IMR-90 (cell line): ENCODE results near the gene XYLB. TPM values are rescaled to one million over a fixed set of nuclear protein-coding genes. Genes with fewer than 3 reads are reported as not detected.

Experiments
- ATAC-seq: fragments of 200-7000 bp; cut with Tn5 transposase; 2 replicates; pipeline ENCODE4 v1.9.1; 2020; ENCODE audit warnings: low read depth, mild to moderate bottlenecking, moderate library complexity
- BruUV-seq: library from RNA; stranded (reverse); fragments of 400-500 nt; replicated peaks from 2 replicates; lab custom pipeline; 2021; lab: Mats Ljungman, UMichigan
- CTCF ChIA-PET: fragments of 300-600 bp; formaldehyde crosslinking; extraction: SDS; loops from one replicate; lab custom pipeline; 2021; ENCODE audit warnings: antibody characterized with exemption; lab: Yijun Ruan, JAX
- POLR2A ChIA-PET: fragments of 300-600 bp; sonication (Branson Sonifier 250); formaldehyde crosslinking; loops from one replicate; lab custom pipeline; 2022; ENCODE audit warnings: antibody characterized with exemption; ENCODE audit not compliant: unreplicated experiment; lab: Charles Lee
- DNase-seq: peaks from one replicate; pipeline ENCODE4 v3.0.0; 2013
- H2AFZ ChIP-seq: replicated peaks from 2 replicates; pipeline ENCODE3; 2013; ENCODE audit warnings: low read length, mild to moderate bottlenecking; ENCODE audit not compliant: poor library complexity
- H2AK5ac ChIP-seq: 2 replicates; pipeline ENCODE4 v1.6.1; 2013; ENCODE audit warnings: low read depth, low read length, inconsistent platforms
- H2AK9ac ChIP-seq: replicated peaks from 2 replicates; pipeline ENCODE3; 2013; ENCODE audit warnings: mild to moderate bottlenecking, low read depth, low read length, moderate library complexity; ENCODE audit not compliant: poor library complexity
- H2BK120ac ChIP-seq: 2 replicates; pipeline ENCODE4 v1.6.1; 2013; ENCODE audit warnings: low read depth, low read length, inconsistent platforms
- H2BK15ac ChIP-seq: 3 replicates; pipeline ENCODE4 v1.6.1; 2013; ENCODE audit warnings: low read depth, low read length, inconsistent platforms
- H2BK20ac ChIP-seq: 2 replicates; pipeline ENCODE4 v1.6.1; 2013; ENCODE audit warnings: low read depth, mild to moderate bottlenecking, inconsistent platforms, low read length, moderate library complexity
- H2BK5ac ChIP-seq: 2 replicates; pipeline ENCODE4 v1.6.1; 2013; ENCODE audit warnings: mild to moderate bottlenecking, low read depth, low read length, inconsistent platforms; ENCODE audit not compliant: poor library complexity, severe bottlenecking
- H3K14ac ChIP-seq: replicated peaks from 2 replicates; pipeline ENCODE4 v1.6.1; 2013; ENCODE audit warnings: low read depth, low read length, inconsistent platforms
- H3K18ac ChIP-seq: 2 replicates; pipeline ENCODE4 v1.6.1; 2013; ENCODE audit warnings: low read depth, low read length, control low read depth
- H3K23ac ChIP-seq: 2 replicates; pipeline ENCODE4 v1.6.1; 2013; ENCODE audit warnings: low read depth, low read length, inconsistent platforms
- H3K27ac ChIP-seq: 2 replicates; pipeline ENCODE4 v1.5.1; 2013; ENCODE audit warnings: mild to moderate bottlenecking, control low read depth, low read length; ENCODE audit not compliant: insufficient read depth
- H3K27me3 ChIP-seq: 2 replicates; pipeline ENCODE4 v1.6.1; 2013; ENCODE audit warnings: low read length; ENCODE audit not compliant: control insufficient read depth, insufficient read depth
- H3K36me3 ChIP-seq: 2 replicates; pipeline ENCODE4 v1.6.1; 2013; ENCODE audit warnings: low read length, mixed read lengths; ENCODE audit not compliant: control insufficient read depth, insufficient read depth
- H3K4ac ChIP-seq: 2 replicates; pipeline ENCODE4 v1.6.1; 2013; ENCODE audit warnings: low read depth, low read length, inconsistent platforms
- H3K4me1 ChIP-seq: 2 replicates; pipeline ENCODE4 v1.6.1; 2013; ENCODE audit warnings: low read length, mixed read lengths; ENCODE audit not compliant: control insufficient read depth, insufficient read depth
- H3K4me2 ChIP-seq: 2 replicates; pipeline ENCODE4 v1.6.1; 2013; ENCODE audit warnings: low read depth, mild to moderate bottlenecking, control low read depth, low read length, moderate library complexity
- H3K4me3 ChIP-seq: 2 replicates; pipeline ENCODE4 v1.5.1; 2013; ENCODE audit warnings: low read depth, mild to moderate bottlenecking, control low read depth, low read length, moderate library complexity; ENCODE audit not compliant: insufficient read depth
- H3K56ac ChIP-seq: 2 replicates; pipeline ENCODE4 v1.6.1; 2013; ENCODE audit warnings: low read length, inconsistent platforms; ENCODE audit not compliant: insufficient read depth; ENCODE audit errors: extremely low read depth
- H3K79me1 ChIP-seq, 2 experiments: 2 replicates each; pipeline ENCODE4 v1.6.1; 2013; ENCODE audit warnings: low read length in 2 of 2, inconsistent platforms in 1 of 2, low read depth in 1 of 2
- H3K9ac ChIP-seq: 2 replicates; pipeline ENCODE4 v1.6.1; 2013; ENCODE audit warnings: low read depth, low read length, control low read depth
- H3K9me1 ChIP-seq: 2 replicates; pipeline ENCODE4 v1.6.1; 2013; ENCODE audit warnings: low read length, inconsistent platforms; ENCODE audit not compliant: insufficient read depth
- H3K9me3 ChIP-seq: 2 replicates; pipeline ENCODE4 v1.6.1; 2013; ENCODE audit warnings: low read length; ENCODE audit not compliant: control insufficient read depth, insufficient read depth
- H4K20me1 ChIP-seq: 2 replicates; pipeline ENCODE4 v1.6.1; 2013; ENCODE audit warnings: low read length, inconsistent platforms; ENCODE audit not compliant: insufficient read depth
- H4K5ac ChIP-seq: 2 replicates; pipeline ENCODE4 v1.6.1; 2013; ENCODE audit warnings: mild to moderate bottlenecking, low read depth, low read length, control low read depth
- H4K8ac ChIP-seq, 2 experiments: 2 replicates each; pipeline ENCODE4 v1.6.1; 2013; ENCODE audit warnings: low read depth in 2 of 2, low read length in 2 of 2, control low read depth in 1 of 2, inconsistent platforms in 1 of 2
- H4K91ac ChIP-seq: 2 replicates; pipeline ENCODE4 v1.6.1; 2013; ENCODE audit warnings: low read depth, low read length, inconsistent platforms; ENCODE audit not compliant: insufficient read depth
- CEBPB ChIP-seq: IDR thresholded peaks from 2 replicates; pipeline ENCODE4 v1.6.1; 2012; ENCODE audit warnings: low read depth, low read length, improper control_type of control experiment
- CHD1 ChIP-seq: IDR thresholded peaks from 2 replicates; pipeline ENCODE4 v1.6.1; 2012; ENCODE audit warnings: low read depth, low read length, improper control_type of control experiment
- MAFK ChIP-seq: IDR thresholded peaks from 2 replicates; pipeline ENCODE4 v1.6.1; 2012; ENCODE audit warnings: low read depth, low read length, improper control_type of control experiment
- MXI1 ChIP-seq: IDR thresholded peaks from 2 replicates; pipeline ENCODE4 v1.6.1; 2012; ENCODE audit warnings: low read depth, mild to moderate bottlenecking, low read length, moderate library complexity, borderline replicate concordance
- RCOR1 ChIP-seq: IDR thresholded peaks from 2 replicates; pipeline ENCODE4 v1.6.1; 2012; ENCODE audit warnings: mild to moderate bottlenecking, low read length, improper control_type of control experiment; ENCODE audit not compliant: insufficient replicate concordance
- RFX5 ChIP-seq: IDR thresholded peaks from 2 replicates; pipeline ENCODE4 v1.8.0; 2012; ENCODE audit warnings: low read depth, mild to moderate bottlenecking, low read length, moderate library complexity
- SMC3 ChIP-seq: fragments of 150-350 bp; IDR thresholded peaks from 2 replicates; pipeline ENCODE4 v1.6.1; 2016; ENCODE audit warnings: low read depth, mild to moderate bottlenecking, antibody characterized with exemption, low read length, moderate library complexity
- USF2 ChIP-seq: fragments of 150-350 bp; IDR thresholded peaks from 2 replicates; pipeline ENCODE4 v1.6.1; 2017; ENCODE audit warnings: mild to moderate bottlenecking, antibody characterized with exemption, low read length, low read depth
- WGBS, 2 experiments: methylation state at CpG; one replicate each; pipeline versions ENCODE4 v1.1.5 to v1.1.7; 2013; ENCODE audit warnings: missing lambda C conversion rate in 2 of 2; ENCODE audit not compliant: insufficient read length in 1 of 2; ENCODE audit errors: extremely low coverage in 2 of 2; 5-methylcytosine and 5-hydroxymethylcytosine counted together
- dilution Hi-C: fragments of 300-500 bp; cut with HindIII; formaldehyde crosslinking; loops from one replicate; pipeline ENCODE4 v1.14.3; 2018; ENCODE audit warnings: low sequenced_read_pairs; ENCODE audit not compliant: unreplicated experiment
- in situ Hi-C: fragments of 300-500 bp; cut with MboI; formaldehyde crosslinking; loops from 3 replicates; pipeline ENCODE4 v1.14.3; 2019; ENCODE audit warnings: low sequenced_read_pairs, inconsistent platforms, mixed read lengths
- intact Hi-C: fragments of 100-400 bp; cut with micrococcal nuclease; formaldehyde crosslinking; loops from 2 replicates; pipeline ENCODE4 v1.10.0; 2022
- polyA plus RNA-seq, 3 experiments: library from polyadenylated mRNA; depleted of rRNA; stranded (reverse); fragments of >200 nt; gene quantifications; 2 replicates each; pipeline ENCODE4 v1.2.3, GENCODE V29; 2012; ENCODE audit warnings: low replicate concordance in 1 of 3
- total RNA-seq: library from RNA; depleted of rRNA; stranded (reverse); fragments of >200 nt; gene quantifications from 2 replicates; pipeline ENCODE4 v1.2.3, GENCODE V29; 2012
- TF ChIP-seq, protein P1 (sequence below): conservative IDR thresholded peaks from 2 replicates; pipeline ENCODE4 v1.5.1; 2012; ENCODE audit warnings: mild to moderate bottlenecking, low read depth, low read length, improper control_type of control experiment

The XYLB gene
- total and polyA plus RNA-seq, 2 of the 4 experiments (the other 2 are of a cell fraction): 3.0 to 3.4 TPM

- dilution Hi-C loops (no loop called here), in situ Hi-C loops (no loop called here), intact Hi-C loops (no loop called here)
- Histone ChIP-seq H4K8ac (no peak overlapping the region), H3K4me1 (no peaks in the 10 kb centered on the region), H3K56ac (no peak overlapping the region), H4K5ac (no peak overlapping the region), H3K9me1 (peaks cover 9% of the 10 kb centered on the region; the same call in 1 of the 2 replicates), H2AFZ (no peak overlapping the region), H3K18ac (no peak overlapping the region), H2BK5ac (no peak overlapping the region), H2BK15ac (no peak overlapping the region), H3K23ac (no peak overlapping the region), H2AK9ac (no peak overlapping the region), H3K14ac (no peak overlapping the region), H2BK20ac (no peak overlapping the region), H3K27me3 (no peaks in the 10 kb centered on the region), H3K27ac (no peak overlapping the region), H3K4me3 (no peak overlapping the region), H3K4ac (no peak overlapping the region), H4K91ac (no peak overlapping the region), H3K79me1 (no peaks in the 10 kb centered on the region), H3K9me3 (no peaks in the 10 kb centered on the region), H3K36me3 (peaks cover 7% of the 10 kb centered on the region), H3K4me2 (no peak overlapping the region), H2BK120ac (no peak overlapping the region), H4K20me1 (no peaks in the 10 kb centered on the region), H3K9ac (no peak overlapping the region), H2AK5ac (no peak overlapping the region)
- CTCF ChIA-PET: interaction anchor here (0.7 kb wide), 1 partner anchor 20 kb away, joined by 3 read pairs; no protein-coding TSS in a partner anchor
- POLR2A ChIA-PET: no interaction called here
- 38% methylated on average over 1 of the region's 5 CpGs; no CpG with 5 or more reads in 1 of the 2 experiments for WGBS, 2 experiments
- BruUV-seq: no TSS peak
- ATAC-seq (peak; percentile 92), DNase-seq (peak; percentile 47)
- no peak for TF ChIP-seq USF2
- no peak for TF ChIP-seq SMC3
- TF ChIP-seq MXI1: no peak
- no peak for TF ChIP-seq CEBPB
- no peak for TF ChIP-seq MAFK
- TF ChIP-seq RFX5: no peak
- TF ChIP-seq CHD1: no peak
- TF ChIP-seq, protein P1, sequence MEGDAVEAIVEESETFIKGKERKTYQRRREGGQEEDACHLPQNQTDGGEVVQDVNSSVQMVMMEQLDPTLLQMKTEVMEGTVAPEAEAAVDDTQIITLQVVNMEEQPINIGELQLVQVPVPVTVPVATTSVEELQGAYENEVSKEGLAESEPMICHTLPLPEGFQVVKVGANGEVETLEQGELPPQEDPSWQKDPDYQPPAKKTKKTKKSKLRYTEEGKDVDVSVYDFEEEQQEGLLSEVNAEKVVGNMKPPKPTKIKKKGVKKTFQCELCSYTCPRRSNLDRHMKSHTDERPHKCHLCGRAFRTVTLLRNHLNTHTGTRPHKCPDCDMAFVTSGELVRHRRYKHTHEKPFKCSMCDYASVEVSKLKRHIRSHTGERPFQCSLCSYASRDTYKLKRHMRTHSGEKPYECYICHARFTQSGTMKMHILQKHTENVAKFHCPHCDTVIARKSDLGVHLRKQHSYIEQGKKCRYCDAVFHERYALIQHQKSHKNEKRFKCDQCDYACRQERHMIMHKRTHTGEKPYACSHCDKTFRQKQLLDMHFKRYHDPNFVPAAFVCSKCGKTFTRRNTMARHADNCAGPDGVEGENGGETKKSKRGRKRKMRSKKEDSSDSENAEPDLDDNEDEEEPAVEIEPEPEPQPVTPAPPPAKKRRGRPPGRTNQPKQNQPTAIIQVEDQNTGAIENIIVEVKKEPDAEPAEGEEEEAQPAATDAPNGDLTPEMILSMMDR: no peak
- no peak for TF ChIP-seq RCOR1
These were observed 50.7 kb downstream of the XYLB start for GRCh38 chr3:38397320-38397719.
